Stomach (tissue), 9 donors: ENCODE measurements around the gene IGF2BP1. TPM values are rescaled to one million over a fixed set of nuclear protein-coding genes. Genes with fewer than 3 reads are reported as not detected.

ENCODE experiments used
- DNase-seq, 2 donors: peaks; one replicate each; pipeline versions ENCODE4 v3.0.0 to v3.0.0-alpha.2; 2013 to 2019
- H3K27ac ChIP-seq, 5 donors: fragments of 200-600 bp in 4 of 5; sonication (generic) in 4 of 5; one replicate each; pipeline ENCODE4 v1.5.1; 2013 to 2019; ENCODE audit warnings: mild to moderate bottlenecking in 1 of 5, moderate library complexity in 1 of 5
- H3K27me3 ChIP-seq, 3 donors: fragments of 200-600 bp; sonication (generic); one replicate each; pipeline ENCODE4 v1.5.1; 2017 to 2019; ENCODE audit warnings: mixed run types in 1 of 3
- H3K36me3 ChIP-seq, 4 donors: fragments of 200-600 bp; sonication (generic); 1 replicate in 3 of 4; 2 replicates in 1 of 4; pipeline ENCODE4 v1.5.1; 2016 to 2019
- H3K4me1 ChIP-seq, 4 donors: fragments of 200-600 bp; sonication (generic); one replicate each; pipeline ENCODE4 v1.5.1; 2016 to 2019
- H3K4me3 ChIP-seq, 4 donors: fragments of 200-600 bp; sonication (generic) in 3 of 4; one replicate each; pipeline ENCODE4 v1.5.1; 2016 to 2019; ENCODE audit warnings: mild to moderate bottlenecking in 1 of 4
- H3K9me3 ChIP-seq, 4 donors: fragments of 200-600 bp; sonication (generic); one replicate each; pipeline ENCODE4 v1.5.1; 2016 to 2019
- EP300 ChIP-seq: sonication (generic); formaldehyde crosslinking; IDR thresholded peaks from one replicate; pipeline ENCODE4 v1.6.1; 2017; ENCODE audit warnings: antibody characterized with exemption
- POLR2A ChIP-seq, 4 donors: fragments of 450-650 bp; IDR thresholded peaks; one replicate each; pipeline ENCODE4 v1.6.1; 2016; ENCODE audit warnings: antibody characterized with exemption in 4 of 4, control low read depth in 2 of 4, mild to moderate bottlenecking in 1 of 4, moderate library complexity in 1 of 4
- POLR2AphosphoS5 ChIP-seq, 3 donors: sonication (generic); formaldehyde crosslinking; IDR thresholded peaks; one replicate each; pipeline ENCODE4 v1.6.1; 2016; ENCODE audit warnings: antibody characterized with exemption in 3 of 3
- WGBS, 5 donors: extraction: QIAGEN DNeasy Blood & Tissue Kit in 3 of 5; methylation state at CpG; one replicate each; pipeline versions ENCODE4 v1.1.5 to v1.1.7; 2013 to 2018; 5-methylcytosine and 5-hydroxymethylcytosine counted together
- intact Hi-C: fragments of 100-400 bp; cut with DNase I; formaldehyde crosslinking; loops from one replicate; pipeline ENCODE4 v1.15.1; 2023; ENCODE audit warnings: low total_unique reads
- polyA plus RNA-seq, 3 donors: library from polyadenylated mRNA; stranded (reverse); fragments of 200-250 nt; gene quantifications; one replicate each; pipeline ENCODE4 v1.2.3, GENCODE V29; 2013
- total RNA-seq, 5 donors: library from RNA; depleted of rRNA; stranded (reverse); fragments of >200 nt; gene quantifications; one replicate each; pipeline versions ENCODE4 v1.1.0 to v1.2.3, GENCODE V29; 2014 to 2016
- TF ChIP-seq, protein P1 (sequence below), 7 experiments: fragments of 450-650 bp in 4 of 7; fragments of 200-600 bp in 3 of 7; sonication (generic) in 3 of 7; IDR thresholded peaks; one replicate each; pipeline ENCODE4 v1.5.1; 2016 to 2019; ENCODE audit warnings: antibody characterized with exemption in 7 of 7, control low read depth in 2 of 7, mild to moderate bottlenecking in 1 of 7
- donor health status: healthy with polysubstance abuse.
- donor health status: Bipolar disorder and iron deficiency.
- donor health status: healthy.

The IGF2BP1 gene
- total and polyA plus RNA-seq, 8 donors = under 0.01 to 1.8 TPM; not detected in 6

DNA sequence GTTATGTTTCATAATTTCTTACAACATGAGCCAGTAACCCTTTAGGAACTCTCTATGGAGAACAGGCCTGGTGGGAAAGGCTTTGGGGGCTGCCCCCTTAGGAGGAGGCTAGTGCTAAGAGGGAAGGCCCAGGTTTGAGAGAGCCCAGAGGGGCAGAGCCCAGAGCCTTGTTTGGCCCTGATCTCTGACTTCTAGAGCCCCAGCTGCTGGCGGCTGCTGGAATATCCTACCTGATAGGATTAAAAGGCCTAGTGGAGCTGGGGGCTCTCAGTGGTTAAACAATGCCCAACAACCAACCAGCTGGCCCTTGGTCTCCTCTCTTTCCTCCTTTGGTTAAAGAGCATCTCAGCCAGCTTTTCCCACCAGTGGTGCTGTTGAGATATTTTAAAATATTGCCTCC is 54.1 kb downstream of the IGF2BP1 start:
- Histone ChIP-seq H3K27me3 (peaks cover 0 to 30% (median 0%) of the 10 kb centered on the region in 3 donors), H3K4me1 (no peaks in the 10 kb centered on the region), H3K9me3 (no peaks in the 10 kb centered on the region), H3K36me3 (no peaks in the 10 kb centered on the region), H3K27ac (no peak overlapping the region), H3K4me3 (no peak overlapping the region)
- 73 to 100% (median 96%) methylated on average over 1 of the region's 1 CpG for WGBS, 5 donors
- intact Hi-C loops = no loop called here
- no peak for DNase-seq
- TF ChIP-seq POLR2A (IDR thresholded peaks at IDR 0.05) (no peak), POLR2AphosphoS5 (IDR thresholded peaks at IDR 0.05) (no peak)
- TF ChIP-seq, protein P1, sequence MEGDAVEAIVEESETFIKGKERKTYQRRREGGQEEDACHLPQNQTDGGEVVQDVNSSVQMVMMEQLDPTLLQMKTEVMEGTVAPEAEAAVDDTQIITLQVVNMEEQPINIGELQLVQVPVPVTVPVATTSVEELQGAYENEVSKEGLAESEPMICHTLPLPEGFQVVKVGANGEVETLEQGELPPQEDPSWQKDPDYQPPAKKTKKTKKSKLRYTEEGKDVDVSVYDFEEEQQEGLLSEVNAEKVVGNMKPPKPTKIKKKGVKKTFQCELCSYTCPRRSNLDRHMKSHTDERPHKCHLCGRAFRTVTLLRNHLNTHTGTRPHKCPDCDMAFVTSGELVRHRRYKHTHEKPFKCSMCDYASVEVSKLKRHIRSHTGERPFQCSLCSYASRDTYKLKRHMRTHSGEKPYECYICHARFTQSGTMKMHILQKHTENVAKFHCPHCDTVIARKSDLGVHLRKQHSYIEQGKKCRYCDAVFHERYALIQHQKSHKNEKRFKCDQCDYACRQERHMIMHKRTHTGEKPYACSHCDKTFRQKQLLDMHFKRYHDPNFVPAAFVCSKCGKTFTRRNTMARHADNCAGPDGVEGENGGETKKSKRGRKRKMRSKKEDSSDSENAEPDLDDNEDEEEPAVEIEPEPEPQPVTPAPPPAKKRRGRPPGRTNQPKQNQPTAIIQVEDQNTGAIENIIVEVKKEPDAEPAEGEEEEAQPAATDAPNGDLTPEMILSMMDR (IDR thresholded peaks at IDR 0.05) = no peak

DNA sequence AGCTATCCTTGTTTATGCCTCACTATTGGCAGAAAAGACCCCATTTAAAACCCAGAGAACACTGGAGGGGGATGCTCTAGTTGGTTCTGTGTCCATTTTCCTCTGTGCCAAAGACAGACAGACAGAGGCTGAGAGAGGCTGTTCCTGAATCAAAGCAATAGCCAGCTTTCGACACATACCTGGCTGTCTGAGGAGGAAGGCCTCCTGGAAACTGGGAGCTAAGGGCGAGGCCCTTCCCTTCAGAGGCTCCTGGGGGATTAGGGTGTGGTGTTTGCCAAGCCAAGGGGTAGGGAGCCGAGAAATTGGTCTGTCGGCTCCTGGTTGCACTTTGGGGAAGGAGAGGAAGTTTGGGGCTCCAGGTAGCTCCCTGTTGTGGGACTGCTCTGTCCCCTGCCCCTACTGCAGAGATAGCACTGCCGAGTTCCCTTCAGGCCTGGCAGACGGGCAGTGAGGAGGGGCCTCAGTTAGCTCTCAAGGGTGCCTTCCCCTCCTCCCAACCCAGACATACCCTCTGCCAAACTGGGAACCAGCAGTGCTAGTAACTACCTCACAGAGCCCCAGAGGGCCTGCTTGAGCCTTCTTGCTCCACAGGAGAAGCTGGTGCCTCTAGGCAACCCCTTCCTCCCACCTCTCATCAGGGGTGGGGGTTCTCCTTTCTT is 56.1 kb downstream of the IGF2BP1 start:
- H3K4me1 ChIP-seq = no peaks in the 10 kb centered on the region
- DNase-seq = no peak
- intact Hi-C loops = no loop called here
- H3K27me3 ChIP-seq = peaks cover 0 to 45% (median 0%) of the 10 kb centered on the region in 3 donors
- no peak for TF ChIP-seq POLR2A (IDR thresholded peaks at IDR 0.05)
- TF ChIP-seq, protein P1 (IDR thresholded peaks at IDR 0.05) = no peak
- TF ChIP-seq POLR2AphosphoS5 (IDR thresholded peaks at IDR 0.05) = no peak
- no peak for TF ChIP-seq EP300
- H3K9me3 ChIP-seq = no peaks in the 10 kb centered on the region
- H3K36me3 ChIP-seq = no peaks in the 10 kb centered on the region
- 34 to 63% (median 50%) methylated on average over 4 to 6 of the region's 6 CpGs for WGBS, 5 donors
- no peak overlapping the region for H3K4me3 ChIP-seq
- H3K27ac ChIP-seq = no peak overlapping the region

DNA sequence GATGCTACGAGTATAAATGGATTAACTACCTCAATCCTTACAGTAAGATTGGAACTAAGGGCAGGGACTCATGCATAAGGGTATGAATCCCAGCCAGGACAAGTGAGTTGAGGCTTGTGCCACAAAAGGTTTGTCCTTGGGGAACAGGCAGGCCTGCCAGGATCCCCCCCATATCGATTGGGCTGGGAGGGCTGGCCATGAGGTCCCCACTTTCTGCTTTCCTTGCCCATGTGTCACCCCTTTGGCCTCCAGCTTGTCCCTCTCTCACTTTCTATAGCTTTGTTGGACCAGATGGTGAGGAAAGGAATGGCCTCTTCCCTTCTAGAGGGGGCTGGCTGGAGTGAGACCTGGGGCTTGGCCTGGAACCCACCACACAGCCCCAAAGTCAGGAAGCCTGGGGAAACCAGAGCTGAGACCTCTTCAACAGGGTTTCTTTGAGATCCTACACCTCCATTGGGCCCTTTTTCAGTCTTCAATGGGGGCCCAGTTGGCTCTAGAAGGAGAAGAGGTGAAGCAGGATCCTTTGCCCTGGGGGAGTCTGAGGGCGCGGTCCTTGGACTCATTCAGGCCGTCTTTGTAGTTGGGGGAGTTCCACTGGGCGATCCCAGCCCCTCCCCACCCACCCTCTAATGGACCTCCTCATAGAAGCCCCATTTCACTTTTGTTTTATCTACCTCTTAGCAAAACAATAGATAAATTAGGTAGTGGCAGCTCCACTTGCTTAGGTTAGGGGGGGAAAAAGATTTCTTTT is 57.3 kb downstream of the IGF2BP1 start:
- no peaks in the 10 kb centered on the region for H3K9me3 ChIP-seq
- no peaks in the 10 kb centered on the region for H3K4me1 ChIP-seq
- intact Hi-C loops = no loop called here
- WGBS, 5 donors = 68 to 89% (median 83%) methylated on average over 4 to 6 of the region's 6 CpGs
- H3K4me3 ChIP-seq = no peak overlapping the region
- H3K36me3 ChIP-seq = no peaks in the 10 kb centered on the region
- TF ChIP-seq POLR2AphosphoS5 (IDR thresholded peaks at IDR 0.05) = no peak
- no peak for TF ChIP-seq EP300
- TF ChIP-seq, protein P1 (IDR thresholded peaks at IDR 0.05) = no peak
- H3K27me3 ChIP-seq = peaks cover 0 to 42% (median 0%) of the 10 kb centered on the region in 3 donors
- no peak overlapping the region for H3K27ac ChIP-seq
- DNase-seq = no peak

DNA sequence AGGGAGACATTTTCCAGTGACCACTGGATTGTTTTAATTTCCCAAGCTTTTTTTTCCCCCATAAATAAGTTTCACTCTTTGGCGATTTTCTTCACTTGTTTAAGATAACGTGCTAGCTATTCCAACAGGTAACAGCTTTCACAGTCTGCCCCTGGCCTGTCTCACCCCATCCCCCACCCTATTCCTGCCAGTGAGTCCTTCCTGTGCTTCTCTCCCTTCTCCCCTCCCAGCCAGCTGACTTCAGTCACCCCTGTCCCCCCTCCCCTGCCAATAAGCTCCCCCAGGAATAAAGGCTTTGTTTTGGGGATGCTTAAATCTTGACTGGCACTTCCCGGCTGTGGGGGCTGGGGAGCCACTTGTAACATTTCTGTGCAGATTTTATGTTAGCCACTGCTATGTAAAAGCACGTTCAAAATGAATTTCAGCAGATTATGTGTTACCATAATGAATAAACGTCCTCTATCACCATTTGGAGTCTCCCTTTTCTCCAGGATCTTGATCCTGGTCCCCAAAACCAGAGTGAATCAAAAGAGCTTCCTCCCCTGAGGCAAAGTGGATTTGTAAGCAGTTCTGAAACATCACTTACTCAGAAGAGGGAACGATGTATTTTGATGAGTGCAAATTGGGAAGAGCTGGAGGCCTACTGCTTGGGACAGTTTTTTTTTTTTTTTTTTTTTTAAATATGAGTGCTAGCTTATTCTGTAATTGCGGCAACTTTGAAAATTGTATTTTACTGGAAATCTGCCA is 58.2 kb downstream of the IGF2BP1 start:
- H3K27me3 ChIP-seq = peaks cover 0 to 37% (median 0%) of the 10 kb centered on the region in 3 donors
- DNase-seq = no peak
- H3K27ac ChIP-seq = no peak overlapping the region
- no peaks in the 10 kb centered on the region for H3K9me3 ChIP-seq
- no peaks in the 10 kb centered on the region for H3K36me3 ChIP-seq
- TF ChIP-seq EP300 (no peak), POLR2A (IDR thresholded peaks at IDR 0.05) (no peak), POLR2AphosphoS5 (IDR thresholded peaks at IDR 0.05) (no peak)
- TF ChIP-seq, protein P1 (IDR thresholded peaks at IDR 0.05) = no peak
- no peaks in the 10 kb centered on the region for H3K4me1 ChIP-seq
- WGBS, 5 donors = 64 to 72% (median 70%) methylated on average over 7 of the region's 7 CpGs
- intact Hi-C loops = no loop called here
- H3K4me3 ChIP-seq = no peak overlapping the region
